ENCODE data around the gene TGFBRAP1. TPM values are rescaled to one million over a fixed set of nuclear protein-coding genes. Genes with fewer than 3 reads are reported as not detected.
"Not testable (repeated sequence)": the region's sequence is repeated elsewhere in the genome, so short reads cannot be mapped to it uniquely, and the experiment has no call there.

TGFBRAP1 gene
- total RNA-seq, 2 donors from 2014 or later: 11.2 to 12.7 TPM

DNA sequence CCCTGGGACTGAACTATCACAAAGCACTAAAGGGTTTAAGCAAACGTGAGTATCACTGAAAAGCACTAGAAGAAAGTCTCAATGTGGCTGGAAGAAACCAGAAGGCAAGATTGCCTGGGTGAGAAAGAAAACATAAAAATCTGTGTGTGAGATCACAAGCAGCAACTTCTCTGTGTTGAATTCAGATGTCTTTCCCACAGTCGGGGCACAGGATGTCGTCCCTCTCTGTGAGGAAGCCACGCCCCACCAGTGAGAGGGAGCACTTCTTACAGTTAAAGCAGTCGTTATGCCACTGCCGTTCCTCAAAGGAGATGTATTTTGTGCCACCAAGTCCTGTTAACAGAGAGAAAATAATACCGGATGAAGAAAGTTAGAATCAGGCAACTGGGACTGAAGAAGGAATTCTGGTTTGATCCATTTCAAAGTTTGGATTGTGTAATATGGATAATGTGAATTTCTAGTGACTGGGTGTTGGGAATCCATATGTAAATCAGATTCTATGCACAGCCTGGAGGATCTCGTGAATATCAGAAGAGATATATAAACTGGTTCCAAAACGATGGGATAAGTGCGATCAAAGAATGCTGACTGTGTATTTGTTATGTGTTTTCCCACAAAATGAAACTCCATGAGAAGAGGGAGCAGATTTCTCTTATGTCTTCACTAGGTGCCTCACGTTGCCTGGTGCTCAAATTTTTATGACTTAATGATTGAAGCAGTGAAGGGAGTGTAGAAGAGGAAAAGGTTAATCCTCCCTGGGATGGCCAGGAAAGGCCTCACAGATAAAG lies 31.8 kb upstream of the TGFBRAP1 start:
- ATAC-seq: no peak
- no peak for DNase-seq
- intact Hi-C loops (cut with DNase I): no loop called here

DNA sequence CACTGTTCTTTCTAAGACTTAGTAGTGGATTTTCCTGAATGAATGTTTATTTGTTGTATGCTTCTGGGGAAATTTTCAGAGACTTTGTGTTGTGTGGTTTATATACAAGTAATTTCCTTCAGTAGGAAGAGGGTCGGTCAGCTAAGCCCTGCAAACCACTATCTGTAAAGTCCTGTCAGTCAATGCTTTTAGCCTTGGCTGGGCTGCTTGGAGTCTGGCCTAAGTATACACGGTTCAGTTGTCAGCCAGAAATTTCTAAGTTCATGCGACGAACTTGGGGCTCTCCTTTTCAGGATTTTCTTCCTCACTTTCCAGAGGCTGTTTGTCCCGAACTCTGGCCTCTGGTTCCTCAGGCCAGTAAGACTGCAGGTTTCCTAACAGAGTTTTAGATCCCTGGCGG lies 29.1 kb upstream of the TGFBRAP1 start:
- intact Hi-C loops (cut with DNase I): no loop called here
- DNase-seq (no peak), ATAC-seq (peak; percentile 32 to 74)

DNA sequence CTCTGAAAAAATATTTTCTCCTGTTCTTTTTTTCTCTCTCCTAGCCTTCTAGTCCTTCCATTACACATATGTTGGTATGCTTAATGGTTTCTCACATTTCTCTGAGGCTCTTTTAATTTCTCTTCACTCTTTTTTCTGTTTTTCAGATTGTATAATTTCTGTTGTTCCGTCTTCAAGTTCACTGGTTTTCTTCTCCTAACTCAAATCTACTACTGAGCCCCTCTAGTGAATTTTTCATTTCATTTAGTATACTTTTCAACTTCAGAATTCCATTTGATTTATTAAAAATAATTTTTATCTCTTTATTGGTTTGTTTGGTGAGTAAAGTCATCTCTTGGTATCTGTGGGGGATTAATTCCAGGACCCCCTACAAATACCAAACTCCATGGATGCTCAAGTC lies 27.6 kb upstream of the TGFBRAP1 start:
- ATAC-seq (no peak), DNase-seq (no peak)
- intact Hi-C loops (cut with DNase I): no loop called here

DNA sequence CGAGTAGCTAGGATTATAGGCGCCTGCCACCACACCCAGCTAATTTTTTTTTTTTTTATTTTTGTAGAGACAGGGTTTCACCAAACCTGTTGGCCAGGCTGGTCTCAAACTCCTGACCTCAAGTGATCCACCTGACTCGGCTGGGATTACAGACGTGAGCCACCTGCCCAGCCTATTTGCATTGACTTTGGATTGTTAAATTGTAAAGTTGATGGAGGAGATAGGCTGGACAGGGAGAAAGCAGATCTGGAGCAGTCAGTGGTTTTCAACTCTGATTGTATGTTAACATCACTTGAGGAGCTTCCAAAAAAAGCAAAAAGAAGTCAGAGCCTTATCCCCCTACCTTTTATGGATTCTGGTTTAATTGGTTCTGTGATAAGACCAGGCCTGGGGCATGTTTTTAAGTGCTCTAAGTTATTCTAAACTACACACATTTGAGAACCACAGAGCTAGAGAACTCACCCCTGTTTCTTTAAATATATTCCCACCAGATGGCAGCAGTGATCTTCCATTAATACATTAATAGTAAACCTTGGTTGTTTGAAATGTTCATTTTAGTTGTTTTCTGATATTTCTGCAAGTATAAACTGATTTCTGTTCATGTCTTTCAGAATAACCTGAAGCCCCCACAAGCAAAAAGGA lies 15.3 kb upstream of the TGFBRAP1 start:
- intact Hi-C loops (cut with DNase I): no loop called here
- no peak for ATAC-seq
- no peak for DNase-seq

DNA sequence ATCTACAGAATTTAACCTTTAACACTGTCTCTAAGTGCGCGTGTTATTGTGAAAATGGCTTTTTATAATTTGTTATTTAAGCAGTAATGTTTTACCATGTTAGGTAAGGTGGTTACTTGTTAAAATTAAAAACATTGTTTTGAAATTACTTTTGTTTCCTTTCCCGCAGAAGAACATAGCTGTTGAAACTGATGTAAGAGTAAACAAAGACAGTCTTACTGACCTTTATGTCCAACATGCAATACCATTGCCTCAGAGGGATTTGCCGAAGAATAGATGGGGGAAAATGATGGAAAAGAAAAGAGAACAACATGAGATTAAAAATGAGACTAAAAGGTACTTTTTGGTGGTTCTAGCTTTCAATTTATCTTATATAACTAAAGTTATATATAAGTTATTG lies 9.9 kb upstream of the TGFBRAP1 start:
- DNase-seq: no peak
- intact Hi-C loops (cut with DNase I): no loop called here
- no peak for ATAC-seq

DNA sequence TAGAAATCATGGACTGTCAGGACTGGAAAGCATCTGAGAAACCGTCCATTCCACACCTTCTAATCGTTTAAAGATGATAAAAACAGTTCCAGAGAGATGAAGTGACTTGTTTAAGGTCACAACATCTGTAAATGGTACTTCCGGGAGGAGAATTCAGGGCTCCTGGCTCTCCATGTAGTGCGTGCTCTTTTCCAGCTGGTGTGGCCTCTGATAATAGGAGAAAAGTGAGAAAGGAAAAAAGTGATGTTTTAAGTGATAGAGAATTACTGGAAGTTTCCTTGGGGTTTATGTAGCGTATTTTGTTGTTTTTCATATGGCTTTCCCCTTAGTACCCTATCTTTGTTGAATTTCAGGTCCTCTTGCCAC lies 8.5 kb upstream of the TGFBRAP1 start:
- no peak for DNase-seq
- ATAC-seq: no peak
- intact Hi-C loops (cut with DNase I): no loop called here

DNA sequence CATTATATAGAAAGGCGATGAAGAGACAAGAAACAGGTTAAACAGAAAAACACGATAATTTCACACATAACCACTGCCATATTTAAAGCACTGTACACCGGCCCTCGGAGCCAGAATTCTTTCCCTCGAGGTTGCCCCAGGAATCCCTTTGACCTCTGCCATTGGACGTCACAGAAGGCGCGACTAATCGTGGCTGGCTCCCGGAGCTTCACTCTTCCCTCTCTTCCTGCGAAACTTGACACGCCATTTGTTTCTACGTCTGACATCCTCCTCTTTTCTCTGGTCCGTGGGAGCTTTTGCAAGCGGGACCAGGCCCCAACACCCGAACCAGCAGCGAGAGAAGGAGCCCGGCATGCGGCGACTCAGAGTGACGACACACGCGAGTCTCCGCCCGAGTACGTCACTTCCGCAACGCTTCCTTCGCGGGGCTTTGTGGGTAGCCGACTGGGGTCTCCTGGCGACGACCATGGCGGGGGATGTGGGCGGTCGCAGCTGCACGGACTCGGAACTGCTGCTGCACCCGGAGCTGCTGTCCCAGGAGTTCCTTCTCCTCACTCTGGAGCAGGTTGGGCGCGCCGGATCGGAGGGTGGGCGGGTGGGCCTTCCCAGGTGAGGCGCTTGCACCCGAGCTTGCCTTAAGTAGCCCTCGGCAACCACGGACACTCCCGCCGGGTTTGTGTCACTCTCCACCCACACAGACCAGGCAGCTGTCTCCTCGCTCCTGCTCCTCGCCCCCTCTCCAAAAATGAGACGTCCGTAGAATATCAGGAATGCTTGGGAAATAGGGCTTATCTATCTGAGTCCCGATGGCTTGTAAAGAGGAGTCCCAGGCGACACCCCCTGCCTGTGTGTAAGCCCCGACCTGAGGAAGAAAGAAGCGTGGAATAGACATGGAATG lies 7.8 kb upstream of the TGFBRAP1 start, which contains the start of gene C2orf49:
TSS of gene C2orf49 (plus strand) at position 419 of the 898 bp plus-strand sequence. CDS start at position 467, 48 bp downstream.
- intact Hi-C loops (cut with DNase I): no loop called here
- peak; percentile 92 for DNase-seq
- ATAC-seq: peak; percentile 98

DNA sequence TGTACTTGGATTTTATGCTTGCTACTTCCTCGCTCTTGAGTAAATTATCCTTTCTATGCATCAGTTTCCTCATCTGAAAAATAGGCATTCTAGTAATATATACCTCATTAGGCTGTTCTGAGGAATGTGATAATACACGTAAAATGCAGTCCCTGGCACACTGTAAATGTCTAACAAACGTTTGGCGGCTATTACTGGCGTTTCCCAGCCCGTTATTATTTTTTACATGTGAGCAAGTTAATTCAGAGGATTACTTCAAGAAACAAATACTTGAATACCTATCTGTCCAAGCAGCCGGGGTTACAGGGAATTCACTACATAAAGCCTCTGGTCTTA lies 7.2 kb upstream of the TGFBRAP1 start:
- intact Hi-C loops (cut with DNase I): no loop called here
- no peak for ATAC-seq

DNA sequence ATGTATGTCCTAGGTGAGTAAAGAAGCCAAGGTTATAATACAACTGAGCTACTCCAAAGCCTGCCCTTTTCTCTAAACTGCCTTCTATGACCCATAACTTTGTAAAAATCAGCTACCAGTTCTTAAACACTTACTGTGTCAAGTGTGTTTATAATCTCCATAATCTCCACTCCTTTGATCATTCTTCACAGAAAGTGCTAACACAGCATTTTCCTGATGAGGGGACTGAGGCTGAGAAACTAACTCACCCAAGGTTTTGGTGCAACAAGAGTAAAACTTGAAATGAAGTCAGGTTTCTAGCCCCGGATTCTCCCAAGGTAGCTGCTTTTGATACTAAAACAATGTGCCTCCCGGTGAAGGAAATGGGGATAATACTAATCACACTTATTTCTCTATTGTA lies 5.9 kb upstream of the TGFBRAP1 start:
- intact Hi-C loops (cut with DNase I): no loop called here
- ATAC-seq (no peak), DNase-seq (no peak)

More for the DNA sequence above, 7.2 kb upstream of the TGFBRAP1 start:
- DNase-seq: no peak

DNA sequence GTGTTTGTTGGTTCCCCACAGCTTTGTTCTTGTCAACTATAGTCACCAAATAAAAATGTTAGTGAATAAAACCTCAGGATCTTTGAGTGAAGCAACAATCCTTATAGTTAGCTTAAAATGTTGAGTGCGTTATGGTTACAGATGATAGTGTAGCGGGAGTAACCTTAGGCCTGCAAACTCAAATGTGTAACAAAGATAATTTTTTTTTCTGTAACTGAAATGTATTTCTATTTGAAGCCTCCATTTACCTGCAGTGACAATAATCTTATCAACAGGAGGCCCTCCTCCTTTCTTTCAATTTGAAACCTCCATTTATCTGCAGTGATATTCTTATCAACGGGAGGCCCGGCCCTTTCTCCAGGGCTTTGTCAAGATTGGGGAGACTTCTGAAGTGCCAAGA lies 4.7 kb upstream of the TGFBRAP1 start:
- intact Hi-C loops (cut with DNase I): no loop called here
- no peak for DNase-seq
- no peak for ATAC-seq

DNA sequence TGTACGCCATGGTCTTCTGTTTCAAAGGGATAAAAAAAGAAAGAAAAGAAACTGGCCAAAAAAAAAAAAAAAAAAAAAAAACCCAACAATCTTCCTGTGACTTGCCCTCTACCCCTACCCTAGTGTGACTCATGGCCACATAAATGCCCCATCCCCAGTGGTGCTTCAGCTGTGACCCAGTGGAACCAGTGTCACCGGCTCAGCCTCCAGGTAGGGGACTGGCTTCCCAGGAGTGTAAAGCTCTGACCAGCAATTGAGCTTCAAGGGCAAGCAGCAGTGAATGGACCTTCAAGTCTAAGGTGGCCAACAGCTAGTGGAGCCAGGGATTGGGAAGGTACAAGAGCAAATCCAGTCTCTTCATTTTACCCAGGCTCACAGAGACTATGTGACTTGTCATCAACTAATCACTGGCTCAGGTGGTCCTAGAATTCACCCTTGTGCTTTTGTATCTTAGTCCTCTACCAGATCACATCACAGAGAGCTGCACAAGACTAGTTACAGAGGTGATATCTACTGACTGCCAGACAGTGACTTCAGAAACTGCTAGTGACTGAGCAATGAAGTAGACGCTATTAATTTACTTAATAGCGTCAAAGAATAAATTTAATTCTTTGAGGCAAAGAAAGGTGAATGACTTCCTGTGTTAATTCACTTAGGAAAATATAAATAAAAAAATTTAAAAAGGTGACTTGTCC lies 1.3 kb upstream of the TGFBRAP1 start:
- intact Hi-C loops (cut with DNase I): no loop called here
- no peak for ATAC-seq
- DNase-seq: no peak

DNA sequence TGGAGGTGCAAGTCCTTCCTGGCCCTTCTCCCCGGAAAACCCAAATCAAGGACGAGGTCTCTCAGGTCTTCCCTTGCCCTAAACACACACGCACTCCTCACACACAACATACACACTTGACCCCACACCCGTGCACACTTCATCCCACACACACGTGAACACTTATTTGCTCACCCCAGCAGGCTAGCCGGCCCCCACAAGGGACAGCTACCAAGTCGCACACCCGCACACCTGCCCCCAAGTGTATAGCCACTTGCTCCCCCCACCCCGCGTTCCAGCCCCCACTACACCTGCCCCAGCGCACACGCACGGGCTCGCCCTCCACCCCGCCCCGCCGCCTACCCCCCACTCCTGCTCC lies 359 bp downstream of the TGFBRAP1 start:
- ATAC-seq (peak; percentile 4 to 28), DNase-seq (no peak)
- intact Hi-C loops (cut with DNase I): no loop called here

DNA sequence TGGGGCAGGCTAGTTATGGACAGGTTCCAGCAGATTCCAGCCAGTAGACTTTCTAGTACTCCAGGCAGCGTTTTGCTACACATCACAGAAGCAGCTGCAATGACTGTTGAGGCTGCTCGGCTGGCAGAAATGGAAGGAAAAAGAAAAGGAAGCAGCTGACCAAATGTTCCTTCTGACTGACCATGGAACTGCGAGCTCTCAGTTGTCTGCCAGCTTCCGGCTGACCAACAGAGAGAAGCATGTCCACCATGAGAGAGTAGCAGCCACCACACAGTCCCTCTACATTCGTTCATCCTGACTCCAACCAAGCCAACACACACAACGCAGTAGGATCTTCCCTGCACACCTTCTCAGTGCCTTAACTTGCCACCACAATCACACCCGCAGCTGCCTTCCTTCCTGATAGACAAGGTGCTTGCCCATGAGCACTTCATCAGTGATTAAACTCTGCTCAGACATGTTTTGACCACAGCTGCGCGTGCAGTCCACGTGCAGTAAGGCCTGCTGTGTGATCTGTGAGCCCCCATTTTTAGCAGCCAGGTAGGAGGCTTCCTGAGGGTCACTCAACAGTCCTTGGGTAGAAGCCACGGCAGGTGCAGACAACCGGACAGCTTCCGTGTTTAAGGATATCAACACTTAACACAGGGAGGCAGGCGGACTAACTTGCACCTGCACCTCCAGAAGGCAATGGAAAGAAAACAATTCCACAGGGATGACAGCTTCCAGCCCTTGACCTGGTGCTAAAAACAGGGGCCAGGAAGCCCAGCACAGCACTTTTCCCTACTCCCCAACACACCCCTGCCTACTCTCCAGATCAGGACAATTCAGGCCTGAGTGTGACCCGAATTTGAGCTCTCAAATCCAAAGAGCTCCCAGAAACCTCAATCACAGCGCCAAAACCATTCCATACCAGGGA lies 996 bp downstream of the TGFBRAP1 start:
- intact Hi-C loops (cut with DNase I): no loop called here
- DNase-seq: peak; percentile 28
- peak; percentile 21 to 22 for ATAC-seq

DNA sequence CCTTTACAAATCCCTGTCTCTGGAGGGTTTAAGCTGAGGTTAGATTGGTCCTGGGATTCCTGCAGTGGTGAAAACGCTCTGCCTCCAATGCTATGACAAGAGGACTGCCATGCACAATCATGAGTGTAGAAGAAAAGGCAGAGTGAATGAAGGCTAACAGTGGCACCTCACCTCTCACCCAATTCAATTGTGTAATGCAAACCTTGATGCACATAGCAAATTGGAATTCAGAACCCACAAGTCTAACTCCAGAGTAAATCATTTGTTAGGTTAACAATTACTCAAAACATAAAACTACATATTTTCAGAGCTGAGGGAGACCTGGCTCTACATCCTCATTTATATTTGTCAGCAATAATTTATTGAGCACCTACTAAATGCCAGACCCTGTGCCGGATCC lies 1.8 kb downstream of the TGFBRAP1 start:
- ATAC-seq (no peak), DNase-seq (no peak)
- intact Hi-C loops (cut with DNase I): no loop called here

DNA sequence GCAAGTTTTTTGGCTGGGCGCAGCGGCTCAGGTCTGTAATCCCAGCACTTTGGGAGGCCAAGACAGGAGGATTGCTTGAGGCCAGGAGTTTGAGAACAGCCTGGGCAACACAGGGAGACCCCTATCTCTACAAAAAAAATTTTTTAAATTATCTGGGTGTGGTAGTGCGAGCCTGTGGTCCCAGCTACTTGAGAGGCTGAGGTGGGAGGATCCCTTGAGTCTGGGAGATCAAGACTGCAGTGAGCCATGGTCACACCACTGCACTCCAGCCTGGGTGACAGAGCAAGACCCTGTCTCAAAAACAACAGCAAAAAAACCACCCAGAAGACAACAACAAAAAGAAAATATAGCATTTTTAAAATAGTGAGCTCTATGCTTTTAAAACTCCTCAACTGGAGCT lies 2.3 kb downstream of the TGFBRAP1 start:
- DNase-seq; ATAC-seq; intact Hi-C loops (cut with DNase I): not testable (repeated sequence)

DNA sequence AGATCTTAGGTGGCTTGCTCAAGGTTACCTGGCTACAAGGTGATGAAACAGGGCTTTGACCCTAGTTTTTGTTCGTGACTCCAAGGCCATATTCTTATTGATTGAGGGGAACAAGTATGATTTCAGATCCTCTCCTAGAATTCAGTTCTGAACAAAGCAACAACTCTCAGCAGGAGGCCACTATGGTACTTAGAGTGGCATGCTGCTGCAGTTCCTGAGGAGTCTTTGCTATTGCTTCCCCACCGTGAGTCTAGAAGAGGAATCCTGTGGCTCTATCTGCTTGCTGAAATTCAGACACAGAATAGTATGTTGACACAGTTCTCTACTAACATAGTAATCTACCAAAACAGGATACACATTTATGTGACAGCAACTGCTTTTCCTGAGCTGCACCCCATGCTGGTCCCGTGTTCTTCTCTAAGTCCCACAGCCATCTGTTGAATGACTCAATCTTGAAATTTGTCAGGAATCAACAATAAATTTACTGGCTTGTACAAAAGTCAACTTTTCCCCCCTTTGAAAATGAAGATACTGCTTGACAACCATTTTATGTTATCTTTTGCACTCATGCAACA lies 4.1 kb downstream of the TGFBRAP1 start:
- intact Hi-C loops (cut with DNase I): no loop called here
- DNase-seq: no peak
- no peak for ATAC-seq

DNA sequence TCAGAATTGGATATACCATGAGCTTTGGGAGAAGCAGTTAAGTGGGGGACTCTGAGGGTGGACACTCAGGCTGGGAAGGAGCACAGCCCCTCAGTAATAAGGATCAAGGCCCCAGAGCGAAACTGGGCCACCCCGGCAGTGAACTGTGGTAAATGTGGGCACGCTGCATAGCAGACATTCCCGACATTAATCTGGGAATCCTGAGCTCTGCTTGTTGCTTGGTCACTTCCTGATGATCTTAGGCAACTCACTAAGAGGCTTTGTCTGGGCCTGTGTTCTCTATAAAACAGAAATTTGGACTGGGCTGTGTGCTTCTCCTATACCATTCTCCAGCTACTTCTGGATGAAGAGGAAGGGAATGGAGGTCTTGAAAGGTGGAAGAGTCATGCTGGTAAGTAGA lies 4.8 kb downstream of the TGFBRAP1 start:
- DNase-seq (no peak), ATAC-seq (no peak)
- intact Hi-C loops (cut with DNase I): no loop called here

DNA sequence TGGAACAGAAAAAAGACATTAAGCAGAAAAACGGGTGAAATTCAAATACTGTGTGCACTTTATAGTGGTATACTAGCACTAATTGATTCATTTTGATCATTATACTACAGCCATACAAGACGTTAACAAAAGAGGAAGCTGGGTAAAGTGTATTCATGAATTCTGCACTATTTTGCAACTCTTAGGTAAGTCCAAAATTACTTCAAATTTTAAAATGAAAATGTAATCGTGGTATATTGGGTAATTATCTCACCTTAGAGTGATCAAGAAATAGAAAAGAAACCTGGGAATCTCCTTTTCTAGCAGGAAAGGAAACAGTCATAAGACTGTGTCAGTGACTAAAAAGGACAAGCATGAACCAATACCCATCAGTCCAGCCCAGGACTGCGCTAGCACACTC lies 5.4 kb downstream of the TGFBRAP1 start:
- DNase-seq (no peak), ATAC-seq (no peak)
- intact Hi-C loops (cut with DNase I): no loop called here

Data from left cardiac atrium (tissue), 4 donors.